ENCODE measurements around the gene CST9.

Gene CST9

GRCh38 chr20:23638309-23638708 is 32.6 kb upstream of the CST9 start:
- in situ Hi-C loops (cut with MboI; ENCODE audit: low sequenced_read_pairs), result loop anchor here (25.0 kb wide), 1 partner anchor 626 kb away; no protein-coding TSS in a partner anchor

GRCh38 chr20:23637282-23638221 is 31.8 kb upstream of the CST9 start, which contains the start of gene CST3:
TSS of gene CST3 (minus strand) at chr20:23637955. CDS start at chr20:23637862, 93 bp downstream.
- in situ Hi-C loops (cut with MboI; ENCODE audit: low sequenced_read_pairs), result loop anchor here (25.0 kb wide), 1 partner anchor 625 kb away; no protein-coding TSS in a partner anchor

GRCh38 chr20:23636908-23637281 is 31.2 kb upstream of the CST9 start:
- in situ Hi-C loops (cut with MboI; ENCODE audit: low sequenced_read_pairs), result loop anchor here (25.0 kb wide), 1 partner anchor 625 kb away; no protein-coding TSS in a partner anchor

- in situ Hi-C loops (cut with MboI; ENCODE audit: low sequenced_read_pairs), result loop anchor here (25.0 kb wide), 1 partner anchor 624 kb away; no protein-coding TSS in a partner anchor
These were observed 30.6 kb upstream of the CST9 start for GRCh38 chr20:23636182-23636907.

- in situ Hi-C loops (cut with MboI; ENCODE audit: low sequenced_read_pairs), result loop anchor here (25.0 kb wide), 1 partner anchor 623 kb away; no protein-coding TSS in a partner anchor
These were observed 30.0 kb upstream of the CST9 start for GRCh38 chr20:23635768-23636090.

GRCh38 chr20:23634985-23635767 is 29.5 kb upstream of the CST9 start:
- in situ Hi-C loops (cut with MboI; ENCODE audit: low sequenced_read_pairs), result loop anchor here (25.0 kb wide), 1 partner anchor 623 kb away; no protein-coding TSS in a partner anchor

GRCh38 chr20:23634044-23634801 is 28.5 kb upstream of the CST9 start:
- in situ Hi-C loops (cut with MboI; ENCODE audit: low sequenced_read_pairs), result loop anchor here (25.0 kb wide), 1 partner anchor 622 kb away; no protein-coding TSS in a partner anchor

GRCh38 chr20:23632711-23633573 is 27.2 kb upstream of the CST9 start:
- in situ Hi-C loops (cut with MboI; ENCODE audit: low sequenced_read_pairs), result loop anchor here (25.0 kb wide), 1 partner anchor 621 kb away; no protein-coding TSS in a partner anchor

GRCh38 chr20:23631981-23632710 is 26.4 kb upstream of the CST9 start:
- in situ Hi-C loops (cut with MboI; ENCODE audit: low sequenced_read_pairs), result loop anchor here (25.0 kb wide), 1 partner anchor 620 kb away; no protein-coding TSS in a partner anchor

- in situ Hi-C loops (cut with MboI; ENCODE audit: low sequenced_read_pairs), result loop anchor here (25.0 kb wide), 1 partner anchor 619 kb away; no protein-coding TSS in a partner anchor
These were observed 25.6 kb upstream of the CST9 start for GRCh38 chr20:23631226-23631822.

- in situ Hi-C loops (cut with MboI; ENCODE audit: low sequenced_read_pairs), result loop anchor here (25.0 kb wide), 1 partner anchor 618 kb away; no protein-coding TSS in a partner anchor
These were observed 24.7 kb upstream of the CST9 start for GRCh38 chr20:23630392-23630849.

- in situ Hi-C loops (cut with MboI; ENCODE audit: low sequenced_read_pairs), result loop anchor here (25.0 kb wide), 1 partner anchor 617 kb away; no protein-coding TSS in a partner anchor
These were observed 24.1 kb upstream of the CST9 start for GRCh38 chr20:23629542-23630391.

- in situ Hi-C loops (cut with MboI; ENCODE audit: low sequenced_read_pairs), result loop anchor here (25.0 kb wide), 1 partner anchor 617 kb away; no protein-coding TSS in a partner anchor
These were observed 23.4 kb upstream of the CST9 start for GRCh38 chr20:23629017-23629541.

- in situ Hi-C loops (cut with MboI; ENCODE audit: low sequenced_read_pairs), result loop anchor here (25.0 kb wide), 1 partner anchor 616 kb away; no protein-coding TSS in a partner anchor
These were observed 22.8 kb upstream of the CST9 start for GRCh38 chr20:23628402-23629016.

- in situ Hi-C loops (cut with MboI; ENCODE audit: low sequenced_read_pairs), result loop anchor here (25.0 kb wide), 1 partner anchor 615 kb away; no protein-coding TSS in a partner anchor
These were observed 21.8 kb upstream of the CST9 start for GRCh38 chr20:23627501-23627900.
